K562 (cell line): ENCODE measurements around the gene SIRPG. TPM values are rescaled to one million over a fixed set of nuclear protein-coding genes. Genes with fewer than 3 reads are reported as not detected.
"Not testable (repeated sequence)": the region's sequence is repeated elsewhere in the genome, so short reads cannot be mapped to it uniquely, and the experiment has no call there.

ENCODE experiments used
- ATAC-seq: fragments of 200-7000 bp; cut with Tn5 transposase; 3 replicates; pipeline ENCODE4 v1.9.1; 2020; ENCODE audit warnings: moderate library complexity
- BruUV-seq: library from RNA; stranded (reverse); fragments of 400-500 nt; replicated peaks from 2 replicates; lab custom pipeline; 2021; lab: Mats Ljungman, UMichigan
- CTCF ChIA-PET: fragments of 300-600 bp; formaldehyde crosslinking; extraction: SDS; loops from one replicate; lab custom pipeline; 2021; ENCODE audit warnings: low intra/inter-chr PET ratio; lab: Yijun Ruan, JAX
- POLR2A ChIA-PET: fragments of 300-600, 350-650 bp; sonication (Branson Sonifier 250); formaldehyde crosslinking; extraction: SDS; loops from one replicate; lab custom pipeline; 2021; ENCODE audit warnings: antibody characterized with exemption, inconsistent platforms; lab: Yijun Ruan, JAX
- DNase-seq, 4 experiments: peaks; one replicate each; pipeline versions ENCODE4 v3.0.0 to v3.0.0-alpha.2; 2011 to 2018; ENCODE audit warnings: low spot score in 3 of 4, mixed read lengths in 3 of 4; ENCODE audit errors: extremely low read depth in 1 of 4
- FAIRE-seq: peaks from 2 replicates; lab custom pipeline; 2011; peaks lifted over from hg19 to GRCh38; lab: Jason Lieb, UNC
- H2AFZ ChIP-seq: 2 replicates; pipeline ENCODE4 v1.6.0; 2011; ENCODE audit warnings: low read depth, low read length, control low read depth, inconsistent platforms
- H3K27ac ChIP-seq: fragments of 200-600 bp; 3 replicates; pipeline ENCODE4 v1.8.0; 2011; ENCODE audit warnings: low read depth, mild to moderate bottlenecking, control low read depth, inconsistent platforms, low read length, moderate library complexity, mixed read lengths; ENCODE audit errors: extremely low read depth
- H3K27me3 ChIP-seq, 2 experiments: fragments of 300-600 bp in 1 of 2; 2 replicates in 1 of 2; 3 replicates in 1 of 2; pipeline versions ENCODE4 v1.6.0 to v1.8.0; 2011; ENCODE audit warnings: inconsistent platforms in 2 of 2, low read length in 2 of 2, mild to moderate bottlenecking in 1 of 2, mixed read lengths in 1 of 2, moderate library complexity in 1 of 2; ENCODE audit not compliant: control insufficient read depth in 2 of 2, insufficient read depth in 2 of 2
- H3K36me3 ChIP-seq: fragments of 300-600 bp; 3 replicates; pipeline ENCODE4 v1.8.0; 2011; ENCODE audit warnings: mild to moderate bottlenecking, low read length, inconsistent platforms; ENCODE audit not compliant: control insufficient read depth, insufficient read depth
- H3K4me1 ChIP-seq, 2 experiments: fragments of 200-600 bp in 1 of 2; replicated peaks in 1 of 2; 2 replicates in 1 of 2; 3 replicates in 1 of 2; pipeline versions ENCODE4 v1.5.1 to v1.8.0; 2011; ENCODE audit warnings: inconsistent platforms in 2 of 2, low read length in 2 of 2, mild to moderate bottlenecking in 1 of 2, mixed read lengths in 1 of 2, moderate library complexity in 1 of 2; ENCODE audit not compliant: control insufficient read depth in 2 of 2, insufficient read depth in 2 of 2
- H3K4me2 ChIP-seq: 2 replicates; pipeline ENCODE4 v1.6.1; 2011; ENCODE audit warnings: low read length, control low read depth, inconsistent platforms, mixed read lengths; ENCODE audit not compliant: insufficient read depth
- H3K4me3 ChIP-seq: fragments of 200-600 bp; sonication (generic), shearing (Covaris generic); 2 replicates; pipeline ENCODE4 v1.5.1; 2016; ENCODE audit warnings: control low read depth, inconsistent platforms
- H3K79me2 ChIP-seq: fragments of 200-600 bp; 3 replicates; pipeline ENCODE4 v1.8.0; 2011; ENCODE audit warnings: low read length, inconsistent platforms; ENCODE audit not compliant: control insufficient read depth, insufficient read depth
- H3K9ac ChIP-seq, 2 experiments: 2 replicates each; pipeline versions ENCODE4 v1.6.0 to v1.6.1; 2011; ENCODE audit warnings: low read depth in 2 of 2, low read length in 2 of 2, control low read depth in 1 of 2, inconsistent platforms in 1 of 2, mild to moderate bottlenecking in 1 of 2, mixed read lengths in 1 of 2; ENCODE audit not compliant: insufficient read depth in 1 of 2
- H3K9me1 ChIP-seq: one replicate; pipeline ENCODE4 v1.6.0; 2011; ENCODE audit warnings: inconsistent platforms, mild to moderate bottlenecking, low read length, moderate library complexity; ENCODE audit not compliant: control insufficient read depth, insufficient read depth
- H3K9me3 ChIP-seq: replicated peaks from 2 replicates; pipeline ENCODE4 v1.5.1; 2011; ENCODE audit warnings: low read depth, low read length, inconsistent platforms; ENCODE audit not compliant: control insufficient read depth, insufficient read depth
- H4K20me1 ChIP-seq: replicated peaks from 2 replicates; pipeline ENCODE4 v1.6.1; 2011; ENCODE audit warnings: low read length, inconsistent platforms, mixed read lengths; ENCODE audit not compliant: control insufficient read depth, insufficient read depth
- ATF7 ChIP-seq: fragments of 450-650 bp; IDR thresholded peaks from 2 replicates; pipeline ENCODE4 v1.7.1; 2014; ENCODE audit warnings: mild to moderate bottlenecking, moderate library complexity
- FOXK2 ChIP-seq, 2 experiments: fragments of 450-650 bp; IDR thresholded peaks in 1 of 2; conservative IDR thresholded peaks in 1 of 2; 2 replicates each; pipeline ENCODE4 v1.6.1; 2016; ENCODE audit warnings: low read depth in 2 of 2, mild to moderate bottlenecking in 1 of 2
- HNRNPH1 ChIP-seq: fragments of 200-400 bp; formaldehyde crosslinking; optimal IDR thresholded peaks from 2 replicates; pipeline ENCODE3; 2017; ENCODE audit warnings: low read depth, mild to moderate bottlenecking, low read length, moderate library complexity
- ZC3H8 ChIP-seq: fragments of 450-650 bp; IDR thresholded peaks from 2 replicates; pipeline ENCODE4 v1.6.1; 2017
- ZNF3 ChIP-seq: fragments of 250-450 bp; sonication (Bioruptor Pico); IDR thresholded peaks from 2 replicates; pipeline ENCODE4 v1.5.0; 2021; ENCODE audit warnings: mild to moderate bottlenecking, moderate library complexity
- ZSCAN32 ChIP-seq: fragments of 450-650 bp; formaldehyde crosslinking; IDR thresholded peaks from 2 replicates; pipeline ENCODE4 v1.4.0; 2020; ENCODE audit warnings: mild to moderate bottlenecking, moderate library complexity
- WGBS: fragments of 100-300 bp; shearing (Covaris generic); methylation state at CpG from one replicate; pipeline ENCODE4 v1.1.6; 2016; ENCODE audit warnings: low coverage, mixed read lengths; ENCODE audit not compliant: insufficient coverage; ENCODE audit errors: missing lambda C conversion rate; 5-methylcytosine and 5-hydroxymethylcytosine counted together
- in situ Hi-C: fragments of 300-500 bp; cut with MboI; formaldehyde crosslinking; loops from 4 replicates; pipeline ENCODE4 v1.15.0; 2018; ENCODE audit warnings: inconsistent platforms, mixed read lengths
- intact Hi-C: fragments of 100-400 bp; cut with micrococcal nuclease; formaldehyde crosslinking; loops from 2 replicates; pipeline ENCODE4 v1.14.2; 2022
- polyA plus RNA-seq, 8 experiments: library from polyadenylated mRNA; depleted of rRNA in 4 of 8; stranded (reverse) in 5 of 8; unstranded in 3 of 8; fragments of >200 nt; fragmentation: Nextera tagmentation in 2 of 8; fragmentation: Illumina TruSeq in 1 of 8; extraction: Ambion mirVana in 2 of 8; extraction: Trizol in 1 of 8; gene quantifications; 2 replicates each; pipeline versions ENCODE4 v1.2.1 to v1.2.3, GENCODE V29; 2011 to 2014; ENCODE audit warnings: inconsistent platforms in 1 of 8, missing spikeins in 1 of 8
- total RNA-seq, 7 experiments: library from RNA; depleted of rRNA in 6 of 7; stranded (reverse); fragments of >200 nt in 6 of 7; fragmentation: Illumina TruSeq in 2 of 7; extraction: Trizol in 2 of 7; gene quantifications; 2 replicates each; pipeline versions ENCODE4 v1.2.1 to v1.2.3, GENCODE V29; 2011 to 2021; ENCODE audit warnings: low replicate concordance in 1 of 7
- TF ChIP-seq, protein P1 (sequence below): fragments of 250-450 bp; sonication (Bioruptor Pico); IDR thresholded peaks from 2 replicates; pipeline ENCODE4 v1.5.0; 2020; ENCODE audit warnings: mild to moderate bottlenecking, borderline replicate concordance
- TF ChIP-seq, protein P2 (sequence below): sonication (generic); IDR thresholded peaks from 2 replicates; pipeline ENCODE4 v1.6.1; 2016
- TF ChIP-seq, protein P3 (sequence below), 3 experiments: IDR thresholded peaks in 2 of 3; conservative IDR thresholded peaks in 1 of 3; 2 replicates each; pipeline ENCODE4 v1.5.1; 2011 to 2012; ENCODE audit warnings: low read length in 3 of 3, mild to moderate bottlenecking in 3 of 3, control low read depth in 2 of 3, improper control_type of control experiment in 1 of 3, inconsistent platforms in 1 of 3, low read depth in 1 of 3, mixed read lengths in 1 of 3, moderate library complexity in 1 of 3; ENCODE audit not compliant: insufficient read depth in 2 of 3

The SIRPG gene
- total and polyA plus RNA-seq, 9 of the 15 experiments (the other 6 are each of a cell fraction or from before 2014, with no cell fraction given): not detected

DNA sequence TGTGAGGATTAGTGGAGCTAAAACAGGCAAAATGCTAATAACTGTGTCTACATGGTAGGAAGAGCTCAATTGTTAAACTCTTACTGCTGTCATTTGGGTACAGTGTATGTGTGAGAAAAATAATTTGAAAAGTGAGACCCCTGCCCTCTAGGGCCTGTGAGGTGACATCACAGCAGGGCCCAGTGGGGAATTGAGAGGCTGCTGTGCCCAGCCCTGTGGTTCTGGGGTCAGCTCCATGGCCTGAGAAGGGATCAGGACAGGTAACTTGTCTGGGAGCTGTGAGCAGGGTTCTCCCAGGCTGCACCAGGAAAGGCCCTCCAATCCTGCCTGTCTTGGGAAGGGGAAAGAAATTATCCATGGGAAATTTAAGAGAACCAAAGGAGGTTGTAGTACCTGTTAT is 39.1 kb downstream of the SIRPG start (continued):
- TF ChIP-seq, protein P1, sequence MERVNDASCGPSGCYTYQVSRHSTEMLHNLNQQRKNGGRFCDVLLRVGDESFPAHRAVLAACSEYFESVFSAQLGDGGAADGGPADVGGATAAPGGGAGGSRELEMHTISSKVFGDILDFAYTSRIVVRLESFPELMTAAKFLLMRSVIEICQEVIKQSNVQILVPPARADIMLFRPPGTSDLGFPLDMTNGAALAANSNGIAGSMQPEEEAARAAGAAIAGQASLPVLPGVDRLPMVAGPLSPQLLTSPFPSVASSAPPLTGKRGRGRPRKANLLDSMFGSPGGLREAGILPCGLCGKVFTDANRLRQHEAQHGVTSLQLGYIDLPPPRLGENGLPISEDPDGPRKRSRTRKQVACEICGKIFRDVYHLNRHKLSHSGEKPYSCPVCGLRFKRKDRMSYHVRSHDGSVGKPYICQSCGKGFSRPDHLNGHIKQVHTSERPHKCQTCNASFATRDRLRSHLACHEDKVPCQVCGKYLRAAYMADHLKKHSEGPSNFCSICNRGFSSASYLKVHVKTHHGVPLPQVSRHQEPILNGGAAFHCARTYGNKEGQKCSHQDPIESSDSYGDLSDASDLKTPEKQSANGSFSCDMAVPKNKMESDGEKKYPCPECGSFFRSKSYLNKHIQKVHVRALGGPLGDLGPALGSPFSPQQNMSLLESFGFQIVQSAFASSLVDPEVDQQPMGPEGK (CRISPR knock-in tag): no peak
- TF ChIP-seq ZSCAN32 (CRISPR knock-in tag): no peak
- TF ChIP-seq, protein P2, sequence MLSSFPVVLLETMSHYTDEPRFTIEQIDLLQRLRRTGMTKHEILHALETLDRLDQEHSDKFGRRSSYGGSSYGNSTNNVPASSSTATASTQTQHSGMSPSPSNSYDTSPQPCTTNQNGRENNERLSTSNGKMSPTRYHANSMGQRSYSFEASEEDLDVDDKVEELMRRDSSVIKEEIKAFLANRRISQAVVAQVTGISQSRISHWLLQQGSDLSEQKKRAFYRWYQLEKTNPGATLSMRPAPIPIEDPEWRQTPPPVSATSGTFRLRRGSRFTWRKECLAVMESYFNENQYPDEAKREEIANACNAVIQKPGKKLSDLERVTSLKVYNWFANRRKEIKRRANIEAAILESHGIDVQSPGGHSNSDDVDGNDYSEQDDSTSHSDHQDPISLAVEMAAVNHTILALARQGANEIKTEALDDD: no peak
- no peak for TF ChIP-seq ZC3H8
- TF ChIP-seq HNRNPH1: no peak

DNA sequence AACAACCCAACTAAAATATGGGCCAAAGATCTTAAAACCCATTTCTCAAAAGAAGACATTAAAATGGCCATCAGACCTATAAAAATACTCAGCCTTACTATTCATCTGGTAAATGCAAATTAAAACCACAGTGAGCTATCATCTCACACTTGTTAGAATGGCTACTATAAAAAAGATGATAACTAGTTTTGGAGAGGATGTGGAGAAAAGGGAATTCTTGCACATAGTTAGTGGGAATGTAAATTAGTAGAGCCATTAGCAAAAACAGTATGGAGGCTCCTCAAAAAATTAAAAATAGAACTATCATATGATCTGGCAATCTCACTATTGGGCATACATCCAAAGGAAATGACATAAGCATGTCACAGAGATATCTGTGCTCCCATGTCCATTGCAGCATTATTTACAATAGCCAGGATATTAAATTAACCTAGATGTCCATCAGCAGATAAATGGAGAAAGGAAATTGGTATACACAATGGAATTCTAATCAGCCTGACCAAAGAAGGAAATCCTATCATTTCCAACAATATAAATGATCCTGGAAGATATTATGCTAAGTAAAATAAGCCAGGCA is 40.6 kb downstream of the SIRPG start:
- Histone ChIP-seq H3K9me3 (no peaks in the 10 kb centered on the region), H3K27ac (no peak overlapping the region)
- TF ChIP-seq ZNF3 (CRISPR knock-in tag): no peak
- TF ChIP-seq, protein P3, sequence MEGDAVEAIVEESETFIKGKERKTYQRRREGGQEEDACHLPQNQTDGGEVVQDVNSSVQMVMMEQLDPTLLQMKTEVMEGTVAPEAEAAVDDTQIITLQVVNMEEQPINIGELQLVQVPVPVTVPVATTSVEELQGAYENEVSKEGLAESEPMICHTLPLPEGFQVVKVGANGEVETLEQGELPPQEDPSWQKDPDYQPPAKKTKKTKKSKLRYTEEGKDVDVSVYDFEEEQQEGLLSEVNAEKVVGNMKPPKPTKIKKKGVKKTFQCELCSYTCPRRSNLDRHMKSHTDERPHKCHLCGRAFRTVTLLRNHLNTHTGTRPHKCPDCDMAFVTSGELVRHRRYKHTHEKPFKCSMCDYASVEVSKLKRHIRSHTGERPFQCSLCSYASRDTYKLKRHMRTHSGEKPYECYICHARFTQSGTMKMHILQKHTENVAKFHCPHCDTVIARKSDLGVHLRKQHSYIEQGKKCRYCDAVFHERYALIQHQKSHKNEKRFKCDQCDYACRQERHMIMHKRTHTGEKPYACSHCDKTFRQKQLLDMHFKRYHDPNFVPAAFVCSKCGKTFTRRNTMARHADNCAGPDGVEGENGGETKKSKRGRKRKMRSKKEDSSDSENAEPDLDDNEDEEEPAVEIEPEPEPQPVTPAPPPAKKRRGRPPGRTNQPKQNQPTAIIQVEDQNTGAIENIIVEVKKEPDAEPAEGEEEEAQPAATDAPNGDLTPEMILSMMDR (IDR thresholded peaks at IDR 0.05 in 2 of 3, conservative IDR thresholded peaks at IDR 0.05 in 1 of 3; ENCODE audit: insufficient read depth in 2 of 3, low read depth in 1 of 3, low read length in 3 of 3): no peak
- TF ChIP-seq ATF7: no peak
- no peak for TF ChIP-seq FOXK2 (conservative IDR thresholded peaks at IDR 0.05 in 1 of 2, IDR thresholded peaks at IDR 0.05 in 1 of 2; ENCODE audit: low read depth in 2 of 2)
- TF ChIP-seq, all 486 proteins: peak for 0
- Histone ChIP-seq H3K9me1 (no peaks in the 10 kb centered on the region), H3K9ac (no peak overlapping the region), H2AFZ (no peak overlapping the region), H3K4me3 (no peak overlapping the region), H3K79me2 (no peaks in the 10 kb centered on the region), H4K20me1 (no peaks in the 10 kb centered on the region), H3K36me3 (no peaks in the 10 kb centered on the region), H3K4me1 (no peaks in the 10 kb centered on the region), H3K4me2 (no peak overlapping the region), H3K27me3 (no peaks in the 10 kb centered on the region)
- ATAC-seq (no peak), DNase-seq (no peak), FAIRE-seq (no peak)
- POLR2A ChIA-PET: no interaction called here
- BruUV-seq: no TSS peak
- intact Hi-C loops: no loop called here
- in situ Hi-C loops: loop anchor here (5.0 kb wide), 1 partner anchor 55 kb away; no protein-coding TSS in a partner anchor
- CTCF ChIA-PET: no interaction called here

DNA sequence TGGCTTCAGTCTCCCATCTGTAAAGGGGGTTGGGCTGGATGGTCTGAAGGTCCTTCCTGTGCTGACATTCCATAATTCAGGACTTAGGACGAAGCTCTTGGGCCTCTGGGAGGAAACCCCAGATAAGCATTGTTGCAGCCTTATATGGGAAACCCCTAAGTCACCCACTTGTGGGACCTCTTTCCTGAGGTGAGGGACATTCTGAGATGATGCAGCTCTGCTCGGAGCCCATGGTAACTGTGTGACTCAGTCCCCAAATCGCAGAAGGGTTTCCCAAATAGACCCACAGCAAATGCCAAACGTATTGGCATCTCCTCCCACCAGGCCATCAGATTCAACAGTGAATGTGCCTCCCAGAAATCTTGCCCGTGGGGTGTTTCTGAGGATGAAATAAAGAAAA is 47.2 kb downstream of the SIRPG start:
- H3K9me3 ChIP-seq, H3K4me3 ChIP-seq, intact Hi-C loops, H3K27ac ChIP-seq, FAIRE-seq, H3K27me3 ChIP-seq, H3K9ac ChIP-seq, H3K9me1 ChIP-seq, CTCF ChIA-PET, H2AFZ ChIP-seq, H3K36me3 ChIP-seq, H3K4me1 ChIP-seq, BruUV-seq, H3K4me2 ChIP-seq, in situ Hi-C loops, POLR2A ChIA-PET, H4K20me1 ChIP-seq, H3K79me2 ChIP-seq, ATAC-seq, DNase-seq: not testable (repeated sequence)
- 0% methylated on average over 5 of the region's 5 CpGs for WGBS
